Neuronal stem cell (in vitro differentiated cells): ENCODE data around the gene TEX48.

Source experiments
- DNase-seq: peaks from one replicate; pipeline ENCODE4 v3.0.0-alpha.2; 2013; ENCODE audit warnings: low spot score
- H2AFZ ChIP-seq: one replicate; pipeline ENCODE4 v1.6.1; 2013; ENCODE audit warnings: mild to moderate bottlenecking, low read length, inconsistent platforms
- H2AK5ac ChIP-seq: 2 replicates; pipeline ENCODE4 v1.6.1; 2013; ENCODE audit warnings: low read depth, mild to moderate bottlenecking, inconsistent platforms, low read length, moderate library complexity, mixed read lengths
- H2BK120ac ChIP-seq: 2 replicates; pipeline ENCODE4 v1.6.1; 2013; ENCODE audit warnings: low read depth, mild to moderate bottlenecking, inconsistent platforms, low read length, moderate library complexity, mixed read lengths
- H2BK12ac ChIP-seq: one replicate; pipeline ENCODE4 v1.6.1; 2013; ENCODE audit warnings: low read length, inconsistent platforms
- H2BK15ac ChIP-seq: 2 replicates; pipeline ENCODE4 v1.6.1; 2013; ENCODE audit warnings: mild to moderate bottlenecking, low read length, inconsistent platforms, mixed read lengths
- H2BK5ac ChIP-seq: one replicate; pipeline ENCODE4 v1.6.1; 2013; ENCODE audit warnings: inconsistent platforms, mild to moderate bottlenecking, low read length, moderate library complexity
- H3K14ac ChIP-seq: one replicate; pipeline ENCODE4 v1.6.1; 2013; ENCODE audit warnings: low read length, inconsistent platforms
- H3K18ac ChIP-seq: 2 replicates; pipeline ENCODE4 v1.6.1; 2013; ENCODE audit warnings: low read length, inconsistent platforms
- H3K23ac ChIP-seq: 2 replicates; pipeline ENCODE4 v1.6.1; 2013; ENCODE audit warnings: low read depth, mild to moderate bottlenecking, mixed read lengths, low read length, inconsistent platforms; ENCODE audit not compliant: poor library complexity
- H3K27ac ChIP-seq: replicated peaks from 3 replicates; pipeline ENCODE4 v1.5.1; 2013; ENCODE audit warnings: low read length, inconsistent platforms
- H3K27me3 ChIP-seq, 3 experiments: 2 replicates each; pipeline ENCODE4 v1.6.1; 2013; ENCODE audit warnings: low read length in 3 of 3, mild to moderate bottlenecking in 2 of 3, inconsistent platforms in 1 of 3, low read depth in 1 of 3, mixed read lengths in 1 of 3, moderate library complexity in 1 of 3; ENCODE audit not compliant: control insufficient read depth in 3 of 3, insufficient read depth in 3 of 3
- H3K36me3 ChIP-seq, 2 donors: replicated peaks in 1 of 2; 2 replicates each; pipeline ENCODE4 v1.6.1; 2013; ENCODE audit warnings: low read length in 2 of 2; ENCODE audit not compliant: control insufficient read depth in 2 of 2, insufficient read depth in 2 of 2
- H3K4ac ChIP-seq: 2 replicates; pipeline ENCODE4 v1.6.1; 2013; ENCODE audit warnings: inconsistent platforms, mild to moderate bottlenecking, low read length, moderate library complexity
- H3K4me1 ChIP-seq, 2 donors: 1 replicate in 1 of 2; 2 replicates in 1 of 2; pipeline ENCODE4 v1.6.1; 2013; ENCODE audit warnings: low read length in 2 of 2, low read depth in 1 of 2; ENCODE audit not compliant: control insufficient read depth in 2 of 2, insufficient read depth in 1 of 2
- H3K4me2 ChIP-seq: one replicate; pipeline ENCODE4 v1.6.1; 2013; ENCODE audit warnings: mild to moderate bottlenecking, low read length, inconsistent platforms; ENCODE audit not compliant: insufficient read depth, poor library complexity, severe bottlenecking
- H3K4me3 ChIP-seq, 2 donors: 2 replicates each; pipeline ENCODE4 v1.5.1; 2013; ENCODE audit warnings: low read length in 2 of 2, mild to moderate bottlenecking in 2 of 2, inconsistent platforms in 1 of 2, moderate library complexity in 1 of 2
- H3K79me1 ChIP-seq: one replicate; pipeline ENCODE4 v1.6.1; 2013; ENCODE audit warnings: low read depth, mild to moderate bottlenecking, inconsistent platforms, low read length, moderate library complexity
- H3K9ac ChIP-seq: one replicate; pipeline ENCODE4 v1.6.1; 2013; ENCODE audit warnings: mild to moderate bottlenecking, low read depth, low read length, inconsistent platforms; ENCODE audit not compliant: poor library complexity
- H3K9me3 ChIP-seq, 2 donors: replicated peaks in 1 of 2; 2 replicates each; pipeline versions ENCODE3 to v1.6.1; 2013; ENCODE audit warnings: low read length in 2 of 2, mild to moderate bottlenecking in 2 of 2, inconsistent platforms in 1 of 2, low read depth in 1 of 2, mixed read lengths in 1 of 2, moderate library complexity in 1 of 2; ENCODE audit not compliant: control insufficient read depth in 2 of 2, insufficient read depth in 1 of 2
- H4K8ac ChIP-seq: one replicate; pipeline ENCODE4 v1.6.1; 2013; ENCODE audit warnings: low read depth, mild to moderate bottlenecking, inconsistent platforms, low read length, moderate library complexity
- H4K91ac ChIP-seq: one replicate; pipeline ENCODE4 v1.6.1; 2013; ENCODE audit warnings: low read length, low read depth, mild to moderate bottlenecking, inconsistent platforms; ENCODE audit not compliant: poor library complexity
- WGBS, 2 donors: extraction: QIAGEN DNeasy Blood & Tissue Kit; methylation state at CpG; one replicate each; pipeline ENCODE4 v1.1.7; 2013; ENCODE audit warnings: missing lambda C conversion rate in 2 of 2, mixed read lengths in 1 of 2; ENCODE audit not compliant: insufficient read length in 2 of 2, insufficient replicate concordance in 1 of 2; ENCODE audit errors: extremely low coverage in 2 of 2; 5-methylcytosine and 5-hydroxymethylcytosine counted together

Gene TEX48

DNA sequence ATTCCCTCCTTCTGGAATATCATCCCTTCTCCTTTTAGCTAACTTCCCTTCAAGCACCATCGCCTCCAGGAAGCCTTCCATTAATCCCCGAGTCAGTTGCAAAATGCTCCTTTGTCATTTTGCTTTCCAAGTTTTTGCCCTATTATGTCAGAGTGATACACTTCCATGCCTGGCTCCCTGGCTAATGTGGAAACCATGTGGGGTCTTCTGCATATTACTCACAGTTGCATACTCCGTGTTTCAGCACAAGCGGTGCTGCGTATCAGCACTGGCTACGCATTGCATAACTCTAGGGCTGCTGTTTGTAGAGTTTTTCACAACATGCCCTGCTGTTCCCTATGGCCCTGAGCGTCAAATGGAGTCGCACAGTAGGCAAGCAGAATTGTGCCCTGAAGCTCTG, 26.3 kb downstream of the TEX48 start:
- Histone ChIP-seq H3K27me3 (no peaks in the 10 kb centered on the region), H3K79me1 (no peaks in the 10 kb centered on the region), H2BK15ac (no peak overlapping the region), H3K4ac (no peak overlapping the region), H3K9ac (peak overlapping the region; percentile 22), H4K91ac (no peak overlapping the region), H3K27ac (no peak overlapping the region), H3K18ac (no peak overlapping the region), H4K8ac (no peak overlapping the region), H3K4me3 (no peak overlapping the region), H2AK5ac (no peak overlapping the region), H3K14ac (no peak overlapping the region), H3K23ac (no peak overlapping the region), H2AFZ (no peak overlapping the region), H3K4me2 (no peak overlapping the region), H3K4me1 (peaks cover 0 to 2% of the 10 kb centered on the region in 2 donors), H3K9me3 (peaks cover 0 to 1% of the 10 kb centered on the region in 2 donors), H2BK120ac (no peak overlapping the region), H2BK12ac (no peak overlapping the region), H3K36me3 (peaks cover 0 to 1% of the 10 kb centered on the region in 2 donors), H2BK5ac (no peak overlapping the region)
- DNase-seq = no peak
- WGBS, 2 donors = no CpG with 5 or more reads among the region's 8 CpGs

- peak overlapping the region; percentile 36 for H2AFZ ChIP-seq
- H3K4me2 ChIP-seq = no peak overlapping the region
- no peaks in the 10 kb centered on the region for H3K79me1 ChIP-seq
- H2AK5ac ChIP-seq = no peak overlapping the region
- H3K4me3 ChIP-seq = no peak overlapping the region
- H4K91ac ChIP-seq = no peak overlapping the region
- H4K8ac ChIP-seq = no peak overlapping the region
- no peak overlapping the region for H2BK15ac ChIP-seq
- H3K4me1 ChIP-seq = peaks cover 0 to 2% of the 10 kb centered on the region in 2 donors
- DNase-seq = peak; percentile 75
- no CpG with 5 or more reads among the region's 6 CpGs for WGBS, 2 donors
- no peak overlapping the region for H2BK5ac ChIP-seq
- peaks cover 0 to 1% of the 10 kb centered on the region in 2 donors for H3K9me3 ChIP-seq
- H2BK12ac ChIP-seq = no peak overlapping the region
- peaks cover 0 to 1% of the 10 kb centered on the region in 2 donors for H3K36me3 ChIP-seq
- H3K14ac ChIP-seq = no peak overlapping the region
- no peak overlapping the region for H2BK120ac ChIP-seq
- no peak overlapping the region for H3K27ac ChIP-seq
- no peak overlapping the region for H3K18ac ChIP-seq
- no peak overlapping the region for H3K4ac ChIP-seq
- no peak overlapping the region for H3K9ac ChIP-seq
- H3K27me3 ChIP-seq = no peaks in the 10 kb centered on the region
- no peak overlapping the region for H3K23ac ChIP-seq
Observed at GRCh38 chr9:114653556-114654159, 28.3 kb downstream of the TEX48 start.

DNA sequence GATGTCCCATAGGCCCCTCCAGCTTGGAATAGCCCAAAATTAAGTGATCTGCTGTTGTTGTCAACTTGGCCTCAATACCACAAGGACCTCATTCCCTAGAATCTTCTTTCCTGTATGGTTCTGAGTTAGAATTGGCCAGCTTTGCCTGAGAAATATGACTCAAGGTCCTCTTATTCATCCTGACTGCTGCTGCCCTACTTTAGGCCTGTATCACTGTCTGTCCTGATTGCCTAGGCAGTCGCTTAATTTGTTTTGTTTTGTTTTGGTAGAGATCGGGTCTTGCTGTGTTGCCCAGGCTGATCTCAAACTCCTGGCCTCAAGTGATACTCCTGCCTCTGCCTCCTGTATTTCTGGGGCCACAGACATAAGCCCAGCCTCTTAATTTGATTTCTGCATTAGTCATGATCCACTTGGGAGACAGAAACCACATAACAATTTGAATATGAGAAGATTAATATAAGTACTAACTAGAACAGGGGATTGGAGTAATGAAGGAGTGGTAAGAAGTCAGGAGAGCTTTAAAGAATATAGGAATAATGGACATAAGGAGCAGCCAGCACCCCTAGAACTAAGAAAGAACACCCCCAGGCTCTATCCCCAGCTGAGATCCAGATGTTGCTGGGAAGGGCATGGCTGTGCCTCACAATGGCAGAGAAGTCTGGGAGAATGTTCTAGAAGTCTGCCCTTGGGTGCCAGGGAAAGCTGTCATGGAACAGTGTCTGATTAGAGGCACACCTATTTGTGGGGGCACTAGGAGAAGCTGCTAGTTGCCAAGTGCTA, 29.0 kb downstream of the TEX48 start:
- Histone ChIP-seq H3K18ac (peak overlapping the region; percentile 0), H2BK12ac (no peak overlapping the region), H3K4me2 (no peak overlapping the region), H3K9ac (no peak overlapping the region), H3K9me3 (peaks cover 0 to 1% of the 10 kb centered on the region in 2 donors), H2AK5ac (no peak overlapping the region), H2BK120ac (no peak overlapping the region), H3K27me3 (no peaks in the 10 kb centered on the region), H3K4me1 (peaks cover 0 to 2% of the 10 kb centered on the region in 2 donors), H3K4ac (no peak overlapping the region), H3K27ac (no peak overlapping the region), H3K4me3 (no peak overlapping the region), H3K14ac (no peak overlapping the region), H4K91ac (no peak overlapping the region), H4K8ac (no peak overlapping the region), H3K79me1 (no peaks in the 10 kb centered on the region), H2BK15ac (no peak overlapping the region), H3K36me3 (peaks cover 0 to 1% of the 10 kb centered on the region in 2 donors), H3K23ac (no peak overlapping the region), H2AFZ (peak overlapping the region; percentile 36), H2BK5ac (no peak overlapping the region)
- no CpG with 5 or more reads among the region's 2 CpGs for WGBS, 2 donors
- DNase-seq = no peak

DNA sequence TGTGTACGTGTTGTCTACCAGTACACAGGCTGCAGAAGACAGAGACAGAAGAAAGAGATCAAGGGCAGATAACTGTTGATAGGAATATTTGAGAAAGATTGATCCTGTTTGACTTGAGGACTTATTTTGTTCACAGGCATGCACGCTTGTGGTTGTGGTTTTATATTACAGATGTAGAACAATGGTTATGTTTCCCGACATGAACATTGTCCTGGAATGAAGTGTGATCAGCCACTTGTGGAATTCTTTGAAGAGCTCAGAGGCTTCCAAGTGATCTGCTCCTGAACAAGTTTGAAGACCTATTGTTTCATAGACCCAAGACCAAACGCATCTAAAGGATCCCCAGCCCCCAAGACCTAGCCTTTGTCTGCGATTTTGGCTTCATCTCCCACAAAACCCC, 38.1 kb downstream of the TEX48 start:
- Histone ChIP-seq H3K27me3 (no peaks in the 10 kb centered on the region), H2AK5ac (no peak overlapping the region), H3K18ac (no peak overlapping the region), H3K79me1 (no peaks in the 10 kb centered on the region), H2BK12ac (no peak overlapping the region), H4K8ac (no peak overlapping the region), H3K4ac (no peak overlapping the region), H3K14ac (no peak overlapping the region), H3K4me2 (no peak overlapping the region), H3K4me3 (no peak overlapping the region), H3K9ac (no peak overlapping the region), H4K91ac (no peak overlapping the region), H3K23ac (no peak overlapping the region), H2AFZ (no peak overlapping the region), H3K9me3 (no peaks in the 10 kb centered on the region), H3K36me3 (peaks cover 0 to 24% of the 10 kb centered on the region in 2 donors), H3K4me1 (no peaks in the 10 kb centered on the region), H2BK120ac (no peak overlapping the region), H2BK15ac (no peak overlapping the region), H3K27ac (no peak overlapping the region), H2BK5ac (no peak overlapping the region)
- no CpG with 5 or more reads among the region's 5 CpGs for WGBS, 2 donors
- DNase-seq = no peak
